ENCODE results near the gene RASGRF1.

RASGRF1 gene

GRCh38 chr15:79058260-79058850 is 32.2 kb downstream of the RASGRF1 start:
- ATAC-seq (replicated peaks; ENCODE audit: extremely low read depth, poor library complexity, severe bottlenecking), result no peak

DNA sequence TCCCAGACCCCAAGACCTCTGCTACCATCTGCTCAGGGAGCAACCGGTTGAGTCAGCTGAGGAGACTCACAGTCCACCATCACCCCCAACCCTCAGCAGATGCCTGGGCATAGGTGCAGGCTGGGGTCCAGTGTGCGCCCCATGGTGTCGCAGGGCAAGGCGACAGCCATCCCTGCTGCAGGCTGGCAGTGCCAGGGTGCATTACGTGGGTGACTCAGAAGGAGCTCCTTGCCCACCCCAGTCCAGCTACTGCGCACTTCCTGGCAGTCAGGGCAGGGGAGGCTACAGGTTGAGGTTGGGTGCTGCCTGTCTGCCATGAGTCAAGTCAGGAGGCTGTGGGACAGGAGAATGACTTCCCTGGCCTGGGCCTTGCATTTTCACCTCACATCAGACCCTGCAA is 33.5 kb downstream of the RASGRF1 start:
- no peak overlapping the region for H3K27ac Mint-ChIP-seq (ENCODE audit: low read depth)
- no peaks in the 10 kb centered on the region for H3K9me3 Mint-ChIP-seq
- DNase-seq (ENCODE audit: low spot score in 2 of 2) (no peak), ATAC-seq (replicated peaks; ENCODE audit: extremely low read depth, poor library complexity, severe bottlenecking) (no peak)
- H3K36me3 Mint-ChIP-seq (ENCODE audit: insufficient read depth), result peaks cover 2% of the 10 kb centered on the region
- H3K27me3 Mint-ChIP-seq, result peaks cover 32% of the 10 kb centered on the region
- H3K4me1 Mint-ChIP-seq, result no peaks in the 10 kb centered on the region
- no peak overlapping the region for H3K4me3 Mint-ChIP-seq

More at GRCh38 chr15:79058260-79058850, 32.2 kb downstream of the RASGRF1 start:
- no peaks in the 10 kb centered on the region for H3K9me3 Mint-ChIP-seq
- H3K27ac Mint-ChIP-seq (ENCODE audit: low read depth), result no peak overlapping the region
- H3K4me1 Mint-ChIP-seq, result no peaks in the 10 kb centered on the region
- H3K27me3 Mint-ChIP-seq, result peaks cover 28% of the 10 kb centered on the region
- no peak overlapping the region for H3K4me3 Mint-ChIP-seq
- no peak for DNase-seq (ENCODE audit: low spot score in 2 of 2)
- H3K36me3 Mint-ChIP-seq (ENCODE audit: insufficient read depth), result peaks cover 2% of the 10 kb centered on the region

DNA sequence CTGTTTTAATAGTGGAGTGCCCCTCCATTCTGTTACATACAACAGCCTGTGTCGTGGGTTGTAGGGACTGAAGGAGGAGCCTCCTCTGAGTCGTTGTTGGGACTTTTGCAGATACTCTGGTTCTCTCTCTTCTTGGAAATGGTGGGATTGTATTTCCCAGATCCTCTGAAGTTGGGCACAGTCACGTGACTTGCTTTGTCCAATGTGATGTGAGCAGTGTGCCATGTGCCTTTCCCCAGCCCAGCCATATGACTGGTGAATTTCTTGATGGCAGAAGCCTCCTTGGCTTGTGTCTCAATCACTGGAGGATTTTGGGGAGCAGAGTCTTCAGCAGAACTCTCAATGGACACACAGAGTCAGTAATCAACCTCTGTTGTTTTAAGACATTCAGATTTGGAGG is 36.2 kb downstream of the RASGRF1 start:
- peaks cover 2% of the 10 kb centered on the region for H3K36me3 Mint-ChIP-seq (ENCODE audit: insufficient read depth)
- no peak for ATAC-seq (replicated peaks; ENCODE audit: extremely low read depth, poor library complexity, severe bottlenecking)
- H3K4me3 Mint-ChIP-seq, result no peak overlapping the region
- DNase-seq (ENCODE audit: low spot score in 2 of 2), result no peak
- peaks cover 32% of the 10 kb centered on the region for H3K27me3 Mint-ChIP-seq
- H3K9me3 Mint-ChIP-seq, result no peaks in the 10 kb centered on the region
- no peaks in the 10 kb centered on the region for H3K4me1 Mint-ChIP-seq
- H3K27ac Mint-ChIP-seq (ENCODE audit: low read depth), result no peak overlapping the region

GRCh38 chr15:79053894-79054293 is 36.7 kb downstream of the RASGRF1 start:
- no peak for DNase-seq (ENCODE audit: low spot score in 2 of 2)
- Mint-ChIP-seq H3K27ac (ENCODE audit: low read depth) (no peak overlapping the region), H3K36me3 (ENCODE audit: insufficient read depth) (peaks cover 2% of the 10 kb centered on the region), H3K9me3 (no peaks in the 10 kb centered on the region), H3K27me3 (peaks cover 32% of the 10 kb centered on the region), H3K4me3 (no peak overlapping the region), H3K4me1 (no peaks in the 10 kb centered on the region)
- ATAC-seq (replicated peaks; ENCODE audit: extremely low read depth, poor library complexity, severe bottlenecking), result no peak

- DNase-seq (ENCODE audit: low spot score in 2 of 2) (no peak), ATAC-seq (replicated peaks; ENCODE audit: extremely low read depth, poor library complexity, severe bottlenecking) (no peak)
- Mint-ChIP-seq H3K27me3 (peaks cover 43% of the 10 kb centered on the region), H3K4me3 (no peak overlapping the region), H3K9me3 (no peaks in the 10 kb centered on the region), H3K4me1 (no peaks in the 10 kb centered on the region), H3K36me3 (ENCODE audit: insufficient read depth) (no peaks in the 10 kb centered on the region), H3K27ac (ENCODE audit: low read depth) (no peak overlapping the region)
Measured at GRCh38 chr15:79051941-79052731, 38.4 kb downstream of the RASGRF1 start.

GRCh38 chr15:79051029-79051428 is 39.6 kb downstream of the RASGRF1 start:
- no peak for DNase-seq (ENCODE audit: low spot score in 2 of 2)
- H3K36me3 Mint-ChIP-seq (ENCODE audit: insufficient read depth), result no peaks in the 10 kb centered on the region
- H3K4me1 Mint-ChIP-seq, result no peaks in the 10 kb centered on the region
- H3K4me3 Mint-ChIP-seq, result no peak overlapping the region
- peaks cover 34% of the 10 kb centered on the region for H3K27me3 Mint-ChIP-seq
- H3K9me3 Mint-ChIP-seq, result no peaks in the 10 kb centered on the region
- no peak for ATAC-seq (replicated peaks; ENCODE audit: extremely low read depth, poor library complexity, severe bottlenecking)
- no peak overlapping the region for H3K27ac Mint-ChIP-seq (ENCODE audit: low read depth)

DNA sequence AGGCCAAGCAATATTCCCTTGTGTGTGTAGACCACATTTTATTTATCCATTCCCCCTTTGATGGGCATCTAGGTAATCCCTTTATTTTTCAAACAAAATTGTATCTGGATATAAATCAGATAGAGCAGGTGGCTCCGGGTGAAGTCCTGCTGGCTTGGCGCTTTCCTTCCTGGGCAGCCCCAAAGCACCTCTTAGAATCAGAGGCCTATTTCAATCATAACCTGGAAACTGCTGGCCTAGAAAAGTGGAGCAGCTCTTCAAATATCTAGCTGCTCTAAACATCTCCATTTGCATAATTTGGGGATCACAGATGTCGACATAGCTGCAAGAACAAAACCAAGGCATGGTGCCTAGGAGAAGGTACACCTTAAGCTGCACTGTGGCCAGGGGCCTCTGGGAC is 40.2 kb downstream of the RASGRF1 start:
- H3K27ac Mint-ChIP-seq (ENCODE audit: low read depth), result no peak overlapping the region
- no peaks in the 10 kb centered on the region for H3K9me3 Mint-ChIP-seq
- no peak for DNase-seq (ENCODE audit: low spot score in 2 of 2)
- H3K4me3 Mint-ChIP-seq, result no peak overlapping the region
- no peak for ATAC-seq (replicated peaks; ENCODE audit: extremely low read depth, poor library complexity, severe bottlenecking)
- H3K4me1 Mint-ChIP-seq, result no peaks in the 10 kb centered on the region
- H3K36me3 Mint-ChIP-seq (ENCODE audit: insufficient read depth), result no peaks in the 10 kb centered on the region
- peaks cover 34% of the 10 kb centered on the region for H3K27me3 Mint-ChIP-seq

- Mint-ChIP-seq H3K4me1 (no peaks in the 10 kb centered on the region), H3K9me3 (peaks cover under 1% of the 10 kb centered on the region), H3K27me3 (peaks cover 40% of the 10 kb centered on the region), H3K36me3 (ENCODE audit: insufficient read depth) (no peaks in the 10 kb centered on the region), H3K4me3 (no peak overlapping the region), H3K27ac (ENCODE audit: low read depth) (no peak overlapping the region)
- ATAC-seq (replicated peaks; ENCODE audit: extremely low read depth, poor library complexity, severe bottlenecking), result no peak
- DNase-seq (ENCODE audit: low spot score in 2 of 2), result no peak
Measured at GRCh38 chr15:79049416-79049815, 41.2 kb downstream of the RASGRF1 start.

GRCh38 chr15:79047676-79048439 is 42.7 kb downstream of the RASGRF1 start:
- no peak for DNase-seq (ENCODE audit: low spot score in 2 of 2)
- Mint-ChIP-seq H3K27me3 (peaks cover 45% of the 10 kb centered on the region), H3K4me3 (no peak overlapping the region), H3K4me1 (no peaks in the 10 kb centered on the region), H3K36me3 (ENCODE audit: insufficient read depth) (no peaks in the 10 kb centered on the region), H3K27ac (ENCODE audit: low read depth) (no peak overlapping the region), H3K9me3 (peaks cover 14% of the 10 kb centered on the region)
- ATAC-seq (replicated peaks; ENCODE audit: extremely low read depth, poor library complexity, severe bottlenecking), result no peak

GRCh38 chr15:79046691-79047404 is 43.7 kb downstream of the RASGRF1 start:
- Mint-ChIP-seq H3K4me3 (no peak overlapping the region), H3K27ac (ENCODE audit: low read depth) (no peak overlapping the region), H3K9me3 (peaks cover 14% of the 10 kb centered on the region), H3K4me1 (no peaks in the 10 kb centered on the region), H3K27me3 (peaks cover 42% of the 10 kb centered on the region), H3K36me3 (ENCODE audit: insufficient read depth) (no peaks in the 10 kb centered on the region)
- DNase-seq (ENCODE audit: low spot score in 2 of 2) (no peak), ATAC-seq (replicated peaks; ENCODE audit: extremely low read depth, poor library complexity, severe bottlenecking) (no peak)

DNA sequence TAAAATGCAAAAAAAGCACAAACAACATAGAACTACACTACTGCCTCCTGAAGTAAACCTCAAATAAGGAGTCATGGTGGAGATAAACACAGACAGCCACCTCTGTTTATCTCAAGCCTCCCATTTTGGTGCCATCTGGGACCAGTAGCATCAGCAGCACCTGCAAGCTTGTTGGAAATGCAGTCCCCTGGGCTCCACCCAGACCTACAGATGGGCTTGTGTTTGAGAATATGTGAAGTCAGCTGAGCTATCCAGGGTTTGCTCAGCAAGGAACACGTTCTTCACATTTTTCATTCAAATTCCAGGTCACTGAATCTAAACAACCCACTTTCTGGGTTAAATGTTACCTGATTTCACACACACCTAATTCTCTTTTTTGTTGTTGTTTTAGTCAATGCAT is 45.5 kb downstream of the RASGRF1 start:
- Mint-ChIP-seq H3K4me3 (no peak overlapping the region), H3K4me1 (no peaks in the 10 kb centered on the region), H3K9me3 (peaks cover 14% of the 10 kb centered on the region), H3K27ac (ENCODE audit: low read depth) (no peak overlapping the region), H3K27me3 (peaks cover 60% of the 10 kb centered on the region), H3K36me3 (ENCODE audit: insufficient read depth) (no peaks in the 10 kb centered on the region)
- DNase-seq (ENCODE audit: low spot score in 2 of 2), result no peak
- ATAC-seq (replicated peaks; ENCODE audit: extremely low read depth, poor library complexity, severe bottlenecking), result no peak

GRCh38 chr15:79042213-79042928 is 48.2 kb downstream of the RASGRF1 start:
- Mint-ChIP-seq H3K27ac (ENCODE audit: low read depth) (no peak overlapping the region), H3K4me1 (no peaks in the 10 kb centered on the region), H3K4me3 (no peak overlapping the region), H3K9me3 (peaks cover 14% of the 10 kb centered on the region), H3K27me3 (peaks cover 58% of the 10 kb centered on the region), H3K36me3 (ENCODE audit: insufficient read depth) (no peaks in the 10 kb centered on the region)
- ATAC-seq (replicated peaks; ENCODE audit: extremely low read depth, poor library complexity, severe bottlenecking) (no peak), DNase-seq (ENCODE audit: low spot score in 2 of 2) (no peak)

Data from central memory CD8-positive, alpha-beta T cell (primary cell).